Gastroesophageal sphincter (tissue), 4 donors: ENCODE data around the gene GANC. TPM values are rescaled to one million over a fixed set of nuclear protein-coding genes. Genes with fewer than 3 reads are reported as not detected.

Experiments
- ATAC-seq: fragments of 150-250 bp; one replicate; pipeline ENCODE4 v1.9.1; 2016; ENCODE audit warnings: mild to moderate bottlenecking, moderate library complexity
- H3K27ac ChIP-seq, 4 donors: fragments of 200-600 bp; sonication (generic) in 3 of 4; 1 replicate in 3 of 4; 2 replicates in 1 of 4; pipeline ENCODE4 v1.5.1; 2016 to 2019
- H3K27me3 ChIP-seq: fragments of 200-600 bp; sonication (generic); one replicate; pipeline ENCODE4 v1.5.1; 2019
- H3K36me3 ChIP-seq, 2 donors: fragments of 200-600 bp; sonication (generic); one replicate each; pipeline ENCODE4 v1.5.1; 2019; ENCODE audit warnings: control low read depth in 1 of 2
- H3K4me1 ChIP-seq, 3 donors: fragments of 200-600 bp; sonication (generic); 1 replicate in 2 of 3; 2 replicates in 1 of 3; pipeline ENCODE4 v1.5.1; 2016 to 2019; ENCODE audit warnings: control low read depth in 2 of 3
- H3K4me3 ChIP-seq, 2 donors: fragments of 200-600 bp; sonication (generic); one replicate each; pipeline ENCODE4 v1.5.1; 2019; ENCODE audit warnings: mild to moderate bottlenecking in 1 of 2, moderate library complexity in 1 of 2
- H3K9me3 ChIP-seq, 3 donors: fragments of 200-600 bp; sonication (generic); one replicate each; pipeline ENCODE4 v1.5.1; 2017 to 2019; ENCODE audit warnings: control low read depth in 2 of 3
- EP300 ChIP-seq: sonication (generic); formaldehyde crosslinking; IDR thresholded peaks from one replicate; pipeline ENCODE4 v1.6.1; 2017; ENCODE audit warnings: antibody characterized with exemption, mild to moderate bottlenecking
- POLR2A ChIP-seq, 2 donors: fragments of 450-650 bp; IDR thresholded peaks; one replicate each; pipeline ENCODE4 v1.6.1; 2017; ENCODE audit warnings: antibody characterized with exemption in 2 of 2, mild to moderate bottlenecking in 2 of 2, moderate library complexity in 1 of 2
- POLR2AphosphoS5 ChIP-seq: sonication (generic); formaldehyde crosslinking; IDR thresholded peaks from one replicate; pipeline ENCODE4 v1.6.1; 2017; ENCODE audit warnings: antibody characterized with exemption
- WGBS, 2 donors: methylation state at CpG; one replicate each; pipeline ENCODE4 v1.1.5; 2018; ENCODE audit warnings: low coverage in 1 of 2; 5-methylcytosine and 5-hydroxymethylcytosine counted together
- total RNA-seq, 4 donors: library from RNA; depleted of rRNA; stranded (reverse); fragments of >200 nt; gene quantifications; one replicate each; pipeline ENCODE4 v1.1.0, GENCODE V29; 2016
- TF ChIP-seq, protein P1 (sequence below), 4 experiments: fragments of 200-600 bp in 2 of 4; fragments of 450-650 bp in 2 of 4; sonication (generic) in 1 of 4; IDR thresholded peaks; one replicate each; pipeline ENCODE4 v1.5.1; 2017 to 2019; ENCODE audit warnings: antibody characterized with exemption in 4 of 4, mild to moderate bottlenecking in 2 of 4, moderate library complexity in 2 of 4

GANC gene
- total RNA-seq, 4 donors from 2014 or later = 14.4 to 41.2 (median 19.7) TPM

DNA sequence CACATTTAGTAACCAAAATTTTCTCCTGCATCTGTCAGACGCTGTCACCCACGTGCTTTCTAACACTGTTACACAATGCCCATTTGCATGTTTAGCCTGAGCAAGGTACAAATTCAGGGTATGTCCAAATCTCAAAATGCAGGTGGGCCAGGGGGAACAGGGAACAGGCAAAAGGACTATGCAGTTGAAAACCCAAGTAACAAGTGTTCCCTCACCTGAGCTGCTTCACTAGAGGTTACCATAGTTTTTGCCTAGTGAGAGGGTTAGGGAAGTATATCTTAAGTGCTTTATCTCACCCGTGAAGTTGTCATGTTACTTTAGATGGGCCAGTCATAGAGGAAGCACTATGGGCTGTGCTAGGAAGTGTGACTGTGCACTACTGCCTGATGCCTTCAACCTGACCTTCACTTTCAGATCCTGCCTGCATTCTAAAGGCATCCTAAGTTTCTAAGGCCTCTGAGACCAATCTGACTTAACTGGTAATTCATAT, 6.3 kb downstream of the GANC start:
- H3K27ac ChIP-seq = no peak overlapping the region
- ATAC-seq = no peak
- peaks cover 8 to 20% (median 9%) of the 10 kb centered on the region in 3 donors for H3K4me1 ChIP-seq
- no peaks in the 10 kb centered on the region for H3K9me3 ChIP-seq
- H3K27me3 ChIP-seq = no peaks in the 10 kb centered on the region
- peaks cover 0 to 62% of the 10 kb centered on the region in 2 donors for H3K36me3 ChIP-seq
- H3K4me3 ChIP-seq = no peak overlapping the region
- WGBS, 2 donors = 70 to 76% methylated on average over 3 of the region's 3 CpGs
- TF ChIP-seq POLR2AphosphoS5 = no peak
- no peak for TF ChIP-seq POLR2A (IDR thresholded peaks at IDR 0.05)
- TF ChIP-seq, protein P1, sequence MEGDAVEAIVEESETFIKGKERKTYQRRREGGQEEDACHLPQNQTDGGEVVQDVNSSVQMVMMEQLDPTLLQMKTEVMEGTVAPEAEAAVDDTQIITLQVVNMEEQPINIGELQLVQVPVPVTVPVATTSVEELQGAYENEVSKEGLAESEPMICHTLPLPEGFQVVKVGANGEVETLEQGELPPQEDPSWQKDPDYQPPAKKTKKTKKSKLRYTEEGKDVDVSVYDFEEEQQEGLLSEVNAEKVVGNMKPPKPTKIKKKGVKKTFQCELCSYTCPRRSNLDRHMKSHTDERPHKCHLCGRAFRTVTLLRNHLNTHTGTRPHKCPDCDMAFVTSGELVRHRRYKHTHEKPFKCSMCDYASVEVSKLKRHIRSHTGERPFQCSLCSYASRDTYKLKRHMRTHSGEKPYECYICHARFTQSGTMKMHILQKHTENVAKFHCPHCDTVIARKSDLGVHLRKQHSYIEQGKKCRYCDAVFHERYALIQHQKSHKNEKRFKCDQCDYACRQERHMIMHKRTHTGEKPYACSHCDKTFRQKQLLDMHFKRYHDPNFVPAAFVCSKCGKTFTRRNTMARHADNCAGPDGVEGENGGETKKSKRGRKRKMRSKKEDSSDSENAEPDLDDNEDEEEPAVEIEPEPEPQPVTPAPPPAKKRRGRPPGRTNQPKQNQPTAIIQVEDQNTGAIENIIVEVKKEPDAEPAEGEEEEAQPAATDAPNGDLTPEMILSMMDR (IDR thresholded peaks at IDR 0.05) = no peak
- no peak for TF ChIP-seq EP300

DNA sequence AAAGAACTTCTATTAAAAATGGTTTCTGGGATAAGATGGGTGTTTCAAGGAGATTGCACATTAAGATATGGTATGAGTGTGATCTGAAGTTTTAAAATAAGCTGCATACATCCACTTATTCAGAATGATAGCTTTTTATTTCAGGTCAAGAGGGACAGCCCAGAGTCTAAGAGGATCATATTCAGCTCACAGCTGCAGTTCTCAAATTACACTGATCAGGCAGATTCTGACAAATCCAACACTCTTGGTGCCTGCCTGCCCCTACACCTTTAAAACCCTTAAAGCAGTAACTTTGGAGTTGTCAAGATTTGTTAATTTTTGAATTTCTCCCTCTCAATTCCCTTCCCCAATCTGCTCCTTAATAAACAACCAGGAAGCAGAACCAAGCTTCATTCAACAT, 9.3 kb downstream of the GANC start:
- no peaks in the 10 kb centered on the region for H3K4me1 ChIP-seq
- peaks cover 0 to 79% of the 10 kb centered on the region in 2 donors for H3K36me3 ChIP-seq
- no peaks in the 10 kb centered on the region for H3K27me3 ChIP-seq
- H3K9me3 ChIP-seq = no peaks in the 10 kb centered on the region
- TF ChIP-seq POLR2AphosphoS5 = no peak
- TF ChIP-seq EP300 = no peak
- no peak for TF ChIP-seq POLR2A (IDR thresholded peaks at IDR 0.05)
- TF ChIP-seq, protein P1 (IDR thresholded peaks at IDR 0.05) = no peak
- H3K4me3 ChIP-seq = no peak overlapping the region
- no peak overlapping the region for H3K27ac ChIP-seq
- no peak for ATAC-seq

DNA sequence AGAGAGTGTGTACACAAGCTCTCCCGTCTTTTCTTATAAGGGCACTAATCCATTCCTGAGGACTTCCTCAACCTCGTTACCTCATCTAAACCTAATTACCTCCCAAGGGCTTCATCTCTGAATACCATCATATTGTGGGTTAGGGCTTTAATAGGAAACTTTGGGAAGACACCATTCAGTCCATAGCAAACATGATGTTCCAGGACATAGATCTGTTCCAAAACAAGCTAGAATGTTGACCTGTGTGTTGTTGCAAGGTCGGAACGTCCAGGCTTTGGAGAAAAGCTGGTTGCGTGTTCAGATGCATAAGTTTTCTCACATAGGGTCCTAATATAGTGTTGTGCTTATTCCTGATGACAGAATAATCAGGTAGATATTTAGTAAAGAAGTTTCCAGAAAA, 9.9 kb downstream of the GANC start:
- Histone ChIP-seq H3K36me3 (peaks cover 0 to 85% of the 10 kb centered on the region in 2 donors), H3K9me3 (no peaks in the 10 kb centered on the region), H3K4me1 (no peaks in the 10 kb centered on the region), H3K27ac (no peak overlapping the region), H3K4me3 (no peak overlapping the region), H3K27me3 (no peaks in the 10 kb centered on the region)
- ATAC-seq = no peak
- TF ChIP-seq EP300 = no peak
- TF ChIP-seq POLR2AphosphoS5 = no peak
- TF ChIP-seq, protein P1 (IDR thresholded peaks at IDR 0.05) = no peak
- no peak for TF ChIP-seq POLR2A (IDR thresholded peaks at IDR 0.05)
- WGBS, 2 donors = 53 to 73% methylated on average over 4 to 5 of the region's 5 CpGs

DNA sequence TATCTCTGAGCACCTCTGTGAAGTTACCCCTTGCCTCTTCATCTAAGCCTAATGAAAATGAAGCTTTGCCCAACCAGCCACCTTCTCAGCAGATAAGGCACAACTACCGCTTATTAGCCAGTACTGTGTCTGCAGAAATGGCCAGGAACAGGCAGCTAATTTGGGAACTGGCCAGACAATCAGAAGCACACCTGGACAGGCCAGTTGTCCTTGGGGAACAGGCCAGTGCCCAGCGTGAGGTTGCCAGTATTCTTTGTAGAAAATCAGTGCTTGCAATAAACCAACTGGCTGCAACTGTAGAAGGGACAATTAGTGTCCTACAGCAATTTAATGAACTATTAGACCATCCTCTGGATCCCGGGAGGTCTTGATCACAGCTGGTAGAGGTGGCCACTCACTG, 10.7 kb downstream of the GANC start:
- H3K36me3 ChIP-seq = peaks cover 2 to 87% of the 10 kb centered on the region in 2 donors
- WGBS, 2 donors = 88 to 100% methylated on average over 1 to 2 of the region's 3 CpGs

DNA sequence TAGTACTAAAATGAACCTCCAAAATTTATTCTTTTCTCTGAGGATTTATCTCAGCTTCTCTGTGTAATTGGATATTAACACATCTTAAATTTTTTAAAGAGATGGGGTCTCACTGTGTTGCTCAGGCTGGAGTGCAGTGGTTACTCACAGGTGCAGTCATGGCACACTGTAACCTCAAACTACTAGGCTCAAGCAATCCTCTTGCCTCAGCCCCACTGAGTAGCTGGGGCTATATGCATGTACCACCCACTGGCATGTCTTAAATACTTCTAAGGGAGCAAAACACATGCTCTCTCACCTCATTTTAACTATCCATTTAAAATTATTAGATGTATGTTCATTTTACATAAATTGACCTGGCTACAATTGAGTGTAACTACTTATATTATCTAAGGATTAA, 11.6 kb downstream of the GANC start:
- Histone ChIP-seq H3K9me3 (no peaks in the 10 kb centered on the region), H3K36me3 (peaks cover 3 to 85% of the 10 kb centered on the region in 2 donors), H3K27me3 (no peaks in the 10 kb centered on the region), H3K4me1 (no peaks in the 10 kb centered on the region), H3K27ac (no peak overlapping the region), H3K4me3 (no peak overlapping the region)
- TF ChIP-seq EP300 = no peak
- no peak for TF ChIP-seq POLR2AphosphoS5
- TF ChIP-seq, protein P1 (IDR thresholded peaks at IDR 0.05) = no peak
- no peak for TF ChIP-seq POLR2A (IDR thresholded peaks at IDR 0.05)
- ATAC-seq = no peak

More for the DNA sequence above, 10.7 kb downstream of the GANC start:
- no peak for TF ChIP-seq POLR2AphosphoS5
- TF ChIP-seq EP300 = no peak
- TF ChIP-seq POLR2A (IDR thresholded peaks at IDR 0.05) = no peak
- TF ChIP-seq, protein P1 (IDR thresholded peaks at IDR 0.05) = no peak
- Histone ChIP-seq H3K27me3 (no peaks in the 10 kb centered on the region), H3K27ac (no peak overlapping the region), H3K4me3 (no peak overlapping the region), H3K4me1 (no peaks in the 10 kb centered on the region), H3K9me3 (no peaks in the 10 kb centered on the region)
- ATAC-seq = no peak
